Posterior vena cava (tissue), 2 donors: ENCODE results near the gene HHAT. TPM values are rescaled to one million over a fixed set of nuclear protein-coding genes. Genes with fewer than 3 reads are reported as not detected.

Experiments
- DNase-seq: peaks from one replicate; pipeline ENCODE4 v3.0.0-alpha.2; 2020; ENCODE audit warnings: low spot score
- intact Hi-C, 2 donors: fragments of 100-400 bp; cut with DNase I; formaldehyde crosslinking; loops; one replicate each; pipeline versions ENCODE4 v1.14.1 to v1.14.2; 2022 to 2023
- total RNA-seq, 2 donors: library from RNA; stranded (reverse); fragmentation: NEBNext Ultra II Directional; extraction: Animal tissue kit (Norgen Biotek cat#: 25700); gene quantifications; one replicate each; pipeline ENCODE4 v1.2.1, GENCODE V29; 2021
- donor health status: DM: yes; HTN: yes; CAD: no.
- donor health status: DM: yes; HTN: yes; CAD: no.

HHAT gene
- total RNA-seq, 2 donors from 2014 or later = 1.5 to 1.7 TPM

- no peak for DNase-seq
- intact Hi-C loops = no loop called here
These were observed 371.4 kb downstream of the HHAT start for GRCh38 chr1:210700083-210700482.

GRCh38 chr1:210700511-210700910 is 371.8 kb downstream of the HHAT start:
- no peak for DNase-seq
- intact Hi-C loops = no loop called here

- DNase-seq = no peak
- intact Hi-C loops = no loop called here
These were observed 373.8 kb downstream of the HHAT start for GRCh38 chr1:210702506-210702905.

- intact Hi-C loops = no loop called here
- no peak for DNase-seq
These were observed 374.9 kb downstream of the HHAT start for GRCh38 chr1:210703593-210703992.

DNA sequence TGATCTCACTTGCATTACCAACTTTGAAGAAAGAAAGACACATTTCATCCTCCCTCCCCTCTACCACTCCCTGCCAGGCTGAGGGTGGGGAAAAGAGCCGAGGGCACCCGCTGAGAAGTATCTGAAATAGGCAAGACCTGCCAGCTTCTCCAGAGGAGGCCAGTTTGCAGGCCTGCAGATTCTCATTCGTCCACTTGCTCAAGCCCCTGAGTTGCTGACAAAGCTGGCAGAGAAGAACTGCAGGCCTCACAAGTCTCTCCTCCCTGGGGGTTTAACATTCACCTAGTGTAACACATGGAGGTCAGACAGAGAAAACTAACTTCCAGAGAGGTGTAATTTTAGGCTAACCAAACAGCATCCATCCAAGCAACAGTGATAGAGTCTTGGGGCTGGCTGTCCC is 376.4 kb downstream of the HHAT start:
- intact Hi-C loops = no loop called here

DNA sequence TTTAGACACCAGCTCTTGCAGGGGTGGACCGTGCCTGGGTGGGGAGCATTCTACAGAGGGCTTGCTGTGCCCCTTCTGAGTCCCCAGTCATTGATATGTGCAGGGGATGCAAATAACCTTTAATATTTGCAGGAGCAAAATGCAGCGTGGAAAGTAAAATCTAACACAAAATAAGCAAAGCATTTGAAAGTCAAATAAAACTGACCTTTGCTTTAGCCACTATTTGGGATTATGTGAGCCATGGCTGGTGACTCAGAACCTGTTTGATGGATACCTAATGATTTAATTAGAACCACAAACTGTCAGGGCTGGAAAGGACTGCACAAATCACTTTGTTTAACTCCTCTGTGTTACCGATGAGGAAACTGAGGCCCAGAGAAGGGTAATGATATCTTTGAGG is 377.5 kb downstream of the HHAT start:
- intact Hi-C loops = no loop called here
- DNase-seq = no peak

More for the DNA sequence above, 376.4 kb downstream of the HHAT start:
- no peak for DNase-seq

GRCh38 chr1:210707300-210708240 is 378.9 kb downstream of the HHAT start:
- intact Hi-C loops = loop anchor here in 1 of 2 donors (2.0 kb wide), 1 partner anchor 15 kb away; no protein-coding TSS in a partner anchor
- no peak for DNase-seq

DNA sequence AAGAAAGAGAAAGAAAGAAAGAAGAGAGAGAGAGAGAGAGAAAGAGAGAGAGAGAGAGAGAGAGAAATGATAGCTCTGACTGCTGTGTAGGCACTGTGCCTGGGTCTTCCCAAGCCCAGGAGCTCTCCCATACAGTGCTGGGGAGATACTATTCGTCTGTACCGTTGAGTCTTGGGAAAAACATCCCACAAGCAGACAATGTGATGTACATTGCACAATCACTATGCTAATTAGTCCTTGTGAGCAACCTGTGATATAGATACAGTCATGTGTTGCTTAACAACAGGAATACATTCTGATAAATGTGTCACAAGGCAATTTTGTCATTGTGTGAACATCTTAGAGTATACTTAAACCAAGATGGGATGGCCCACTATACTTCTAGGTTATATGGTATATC is 381.0 kb downstream of the HHAT start:
- intact Hi-C loops = loop anchor here in 1 of 2 donors (2.0 kb wide), 1 partner anchor 13 kb away; no protein-coding TSS in a partner anchor
- DNase-seq = no peak

GRCh38 chr1:210711825-210712612 is 383.3 kb downstream of the HHAT start:
- DNase-seq = no peak
- intact Hi-C loops = no loop called here

DNA sequence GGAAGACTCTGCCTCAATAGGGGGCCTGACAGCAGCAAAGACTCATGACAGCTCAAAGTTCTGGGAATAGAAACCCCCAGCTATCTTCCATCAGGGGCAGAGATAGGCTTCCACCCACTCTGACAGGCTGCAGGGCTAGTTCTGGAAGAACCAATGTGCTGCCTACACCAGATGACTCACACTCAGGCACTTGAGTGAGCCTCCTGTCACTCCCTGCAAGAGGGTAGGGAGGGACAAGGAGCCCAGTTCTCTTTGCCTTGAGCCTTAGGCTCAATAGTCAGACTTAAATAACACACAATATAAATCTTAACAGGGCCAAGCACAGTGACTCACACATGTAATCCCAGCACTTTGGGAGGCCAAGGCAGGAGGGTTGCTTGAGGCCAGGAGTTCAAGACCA is 386.4 kb downstream of the HHAT start:
- DNase-seq = no peak
- intact Hi-C loops = no loop called here

- intact Hi-C loops = loop anchor here in 1 of 2 donors (2.0 kb wide), 1 partner anchor 14 kb away; no protein-coding TSS in a partner anchor
- DNase-seq = no peak
These were observed 393.8 kb downstream of the HHAT start for GRCh38 chr1:210722410-210723081.

- no peak for DNase-seq
- intact Hi-C loops = loop anchor here in 1 of 2 donors (2.0 kb wide), 1 partner anchor 15 kb away; no protein-coding TSS in a partner anchor
These were observed 394.9 kb downstream of the HHAT start for GRCh38 chr1:210723646-210724045.

DNA sequence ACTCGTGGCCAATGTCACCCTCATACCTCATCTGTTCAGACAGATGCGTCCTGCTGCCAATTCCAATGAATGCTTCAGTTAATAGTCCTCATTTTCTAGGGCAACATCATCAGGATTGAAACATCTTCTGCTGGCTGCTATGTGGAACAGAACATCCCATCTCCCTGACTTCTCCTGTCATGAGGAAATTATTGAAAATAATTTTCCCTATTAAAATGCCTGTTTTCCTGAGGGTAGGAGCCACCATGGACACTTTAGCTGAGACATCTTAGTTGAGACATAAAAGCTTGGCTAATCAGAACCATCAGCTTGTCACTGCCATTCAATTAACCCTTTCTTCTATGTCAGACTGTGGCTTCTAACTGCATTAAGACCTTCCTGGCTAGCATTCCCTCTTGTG is 396.1 kb downstream of the HHAT start:
- no peak for DNase-seq
- intact Hi-C loops = no loop called here

Other genes starting within 250 kb of the HHAT start
- 1 to 10 TPM; 1.7 to 2.4 TPM for gene SERTAD4, start 96.1 kb upstream of the HHAT start, total RNA-seq